Dedifferentiated amniotic fluid mesenchymal stem cell (primary cell): Measurements from ENCODE around the gene ZDHHC4.
"Not testable (repeated sequence)": the region's sequence is repeated elsewhere in the genome, so short reads cannot be mapped to it uniquely, and the experiment has no call there.

Experiments
- DNase-seq: peaks from one replicate; pipeline ENCODE4 v3.0.0-alpha.2; 2016; ENCODE audit errors: extremely low spot score

Gene ZDHHC4

GRCh38 chr7:6562106-6562505, 15.1 kb upstream of the ZDHHC4 start:
- DNase-seq = no peak

GRCh38 chr7:6563936-6564770, 13.1 kb upstream of the ZDHHC4 start:
- DNase-seq = no peak

GRCh38 chr7:6565655-6566054, 11.6 kb upstream of the ZDHHC4 start:
- no peak for DNase-seq

GRCh38 chr7:6567886-6568285, 9.4 kb upstream of the ZDHHC4 start:
- no peak for DNase-seq

- no peak for DNase-seq
Observed at GRCh38 chr7:6571160-6571779, 6.0 kb upstream of the ZDHHC4 start.

- no peak for DNase-seq
Observed at GRCh38 chr7:6575281-6576023, 1.8 kb upstream of the ZDHHC4 start.

GRCh38 chr7:6576024-6576866, 1.0 kb upstream of the ZDHHC4 start:
- no peak for DNase-seq

- DNase-seq = not testable (repeated sequence)
Observed at GRCh38 chr7:6576867-6577368, 336 bp upstream of the ZDHHC4 start.

- no peak for DNase-seq
Observed at GRCh38 chr7:6578114-6579084, 1.1 kb downstream of the ZDHHC4 start.

GRCh38 chr7:6579446-6579845, 2.2 kb downstream of the ZDHHC4 start:
- DNase-seq = no peak

GRCh38 chr7:6585746-6586432, 8.6 kb downstream of the ZDHHC4 start:
- DNase-seq = not testable (repeated sequence)

GRCh38 chr7:6588566-6588965, 11.3 kb downstream of the ZDHHC4 start:
- no peak for DNase-seq

GRCh38 chr7:6589151-6589828, 12.0 kb downstream of the ZDHHC4 start:
- DNase-seq = no peak

GRCh38 chr7:6589829-6590644, 12.8 kb downstream of the ZDHHC4 start, which contains the start of gene INTS15:
TSS of gene INTS15 (plus strand) at chr7:6590021. CDS start at chr7:6590284, 263 bp downstream.
- peak; percentile 46 for DNase-seq

GRCh38 chr7:6590645-6591110, 13.4 kb downstream of the ZDHHC4 start:
- no peak for DNase-seq

GRCh38 chr7:6600093-6600492, 22.8 kb downstream of the ZDHHC4 start:
- DNase-seq = no peak

GRCh38 chr7:6604458-6604857, 27.2 kb downstream of the ZDHHC4 start:
- no peak for DNase-seq
